Ovary (tissue), 3 donors: Measurements from ENCODE around the gene WASHC1.
"Not testable (repeated sequence)": the region's sequence is repeated elsewhere in the genome, so short reads cannot be mapped to it uniquely, and the experiment has no call there.

Experiments
- CTCF ChIP-seq, 3 donors: fragments of 450-650 bp in 2 of 3; fragments of 200-600 bp in 1 of 3; IDR thresholded peaks; one replicate each; pipeline versions ENCODE4 v1.5.1 to v1.8.0; 2016 to 2022; ENCODE audit warnings: antibody characterized with exemption in 3 of 3, mild to moderate bottlenecking in 1 of 3
- EP300 ChIP-seq: sonication (generic); formaldehyde crosslinking; IDR thresholded peaks from one replicate; pipeline ENCODE4 v1.6.1; 2017; ENCODE audit warnings: antibody characterized with exemption
- donor health status: DM: no; HTN: no; CAD: no.

- TF ChIP-seq CTCF (IDR thresholded peaks at IDR 0.05); EP300: not testable (repeated sequence)
Observed at GRCh38 chr9:10207-10606, 19.0 kb downstream of the WASHC1 start.
